Coronary artery (tissue), 2 donors: ENCODE data around the gene ISL2.

ENCODE experiments used
- DNase-seq: peaks from one replicate; pipeline ENCODE4 v3.0.0-alpha.2; 2017; ENCODE audit warnings: low spot score
- H3K27ac ChIP-seq, 2 donors: fragments of 200-600 bp; sonication (generic); one replicate each; pipeline ENCODE4 v1.5.1; 2016 to 2019
- H3K4me3 ChIP-seq: fragments of 200-600 bp; sonication (generic); 2 replicates; pipeline ENCODE4 v1.5.1; 2016; ENCODE audit warnings: mild to moderate bottlenecking, moderate library complexity
- CTCF ChIP-seq: fragments of 200-600 bp; sonication (generic); IDR thresholded peaks from one replicate; pipeline ENCODE4 v1.5.1; 2019; ENCODE audit warnings: antibody characterized with exemption

ISL2 gene

GRCh38 chr15:76335307-76336253, 993 bp upstream of the ISL2 start:
- Histone ChIP-seq H3K27ac (no peak overlapping the region), H3K4me3 (peak overlapping the region; percentile 39)
- no peak for DNase-seq
- no peak for TF ChIP-seq CTCF

DNA sequence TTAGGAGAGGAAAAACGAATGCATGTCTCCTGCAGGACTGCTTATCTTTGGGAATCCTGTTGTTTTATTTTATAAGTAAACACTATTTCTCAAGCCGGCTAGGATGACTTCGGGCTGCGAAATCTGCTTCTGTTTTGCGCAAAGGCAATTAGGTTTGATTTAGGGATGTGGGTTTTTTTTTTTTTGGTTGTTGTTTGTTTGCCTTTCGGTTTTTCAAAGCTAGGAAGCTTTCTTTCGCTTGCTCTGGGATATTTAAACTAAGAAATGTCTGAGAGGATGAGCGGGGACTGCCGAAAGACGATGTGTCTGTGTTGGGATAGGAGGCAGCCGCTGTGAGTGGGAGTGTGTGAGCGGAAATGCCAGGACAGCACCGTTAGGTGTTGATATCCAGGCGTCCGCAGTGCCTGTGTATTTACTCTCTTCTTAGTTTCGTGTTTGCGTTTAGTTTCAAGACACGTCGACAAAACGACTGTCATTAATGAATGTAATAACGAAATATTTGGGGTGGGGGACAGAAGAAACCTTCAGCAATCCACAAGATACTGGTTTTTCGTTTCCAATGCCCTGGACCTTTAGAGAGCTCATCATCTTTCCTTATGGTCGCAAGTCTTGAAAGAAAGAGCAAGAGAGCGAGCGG, 604 bp downstream of the ISL2 start:
- Histone ChIP-seq H3K27ac (no peak overlapping the region), H3K4me3 (peak overlapping the region; percentile 47)
- no peak for TF ChIP-seq CTCF
- no peak for DNase-seq

- Histone ChIP-seq H3K4me3 (peak overlapping the region; percentile 47), H3K27ac (no peak overlapping the region)
- TF ChIP-seq CTCF: no peak
- DNase-seq: no peak
Measured at GRCh38 chr15:76337696-76338485, 1.3 kb downstream of the ISL2 start.

DNA sequence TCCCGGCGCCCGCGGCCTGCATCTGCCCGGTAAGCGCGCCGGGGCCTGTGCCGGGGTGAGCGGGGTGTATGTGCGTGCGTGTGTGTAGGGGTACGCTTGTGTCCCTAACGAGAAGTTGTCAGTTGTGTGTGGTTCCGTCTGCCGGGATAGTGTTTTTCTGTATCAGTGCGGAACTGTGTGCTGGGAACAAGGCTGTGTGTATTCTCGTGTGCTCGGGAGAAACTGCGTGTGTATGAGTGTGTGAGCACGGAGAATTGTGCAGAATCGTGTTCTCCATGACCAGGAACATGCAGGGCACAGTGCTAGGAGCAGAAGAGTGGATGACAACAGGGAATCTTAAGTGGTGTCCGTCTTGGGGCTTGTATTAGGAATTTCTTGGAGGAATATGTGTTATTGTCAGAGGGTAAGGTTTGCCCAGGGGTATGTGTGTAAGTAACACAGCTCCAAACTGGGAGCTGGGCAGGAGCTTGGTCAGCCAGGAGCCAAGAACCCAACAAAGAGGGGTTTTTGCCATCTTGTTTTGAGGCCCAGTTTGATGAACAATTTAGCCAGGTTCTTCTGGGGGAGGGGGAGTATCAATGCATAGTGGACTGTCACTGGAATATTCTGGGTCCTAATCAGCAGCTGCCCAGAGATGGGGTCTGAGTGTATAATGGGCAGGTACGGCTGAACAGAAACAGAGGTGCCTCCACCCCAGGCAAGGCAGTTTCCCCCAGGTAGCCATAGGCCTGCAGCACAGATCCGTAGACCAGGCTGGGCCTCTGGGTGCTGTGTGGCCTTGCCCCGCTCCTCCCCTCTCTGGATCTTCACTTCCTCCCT, 2.1 kb downstream of the ISL2 start:
- DNase-seq: no peak
- peak overlapping the region; percentile 47 for H3K4me3 ChIP-seq
- no peak overlapping the region for H3K27ac ChIP-seq

DNA sequence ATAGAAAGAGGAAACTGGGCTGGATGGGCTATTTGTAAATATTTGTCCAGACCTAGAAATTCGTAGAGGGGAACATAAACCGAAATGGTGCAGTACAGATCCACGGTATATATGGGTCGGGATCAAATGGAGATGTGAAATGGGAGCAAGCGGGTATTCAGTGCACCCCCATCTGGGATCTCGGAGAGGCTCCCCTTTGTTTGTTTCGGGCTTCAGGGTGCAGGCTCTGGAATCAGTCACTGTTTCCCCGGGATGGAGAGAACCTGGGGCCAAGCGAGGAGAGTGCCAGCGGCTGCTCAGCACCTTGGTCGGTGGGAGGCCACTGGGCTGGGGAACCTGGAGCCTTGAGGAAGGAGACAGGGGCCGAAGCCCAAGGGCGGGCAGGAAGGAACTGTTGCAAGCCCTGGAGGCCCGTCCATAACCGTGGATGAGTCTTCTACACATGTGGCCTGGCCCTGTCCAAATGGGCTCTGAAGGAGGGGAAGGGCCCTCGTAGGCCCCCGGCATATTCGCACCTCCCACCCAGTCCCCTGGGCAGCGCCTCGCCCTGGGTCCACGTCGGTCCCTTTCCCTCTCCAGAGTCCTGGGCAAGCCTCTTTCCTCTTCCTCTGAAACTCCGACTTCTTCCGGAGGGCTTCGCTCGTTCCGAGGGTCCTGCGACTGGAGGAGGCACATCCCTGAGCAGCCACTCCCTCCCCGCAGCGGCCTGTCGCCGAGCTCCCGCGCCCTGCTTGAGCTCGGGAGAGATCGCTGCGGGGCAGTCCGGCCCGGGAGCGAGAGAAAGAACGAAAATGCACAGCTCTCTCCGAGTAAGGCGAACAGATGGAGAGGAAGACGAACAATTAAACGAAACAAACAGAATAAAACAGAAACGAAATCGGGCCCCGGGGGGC, 3.0 kb downstream of the ISL2 start:
- Histone ChIP-seq H3K27ac (no peak overlapping the region), H3K4me3 (peak overlapping the region; percentile 66)
- TF ChIP-seq CTCF: no peak
- DNase-seq: no peak

More for the DNA sequence above, 2.1 kb downstream of the ISL2 start:
- no peak for TF ChIP-seq CTCF
